CD4-positive, alpha-beta T cell (primary cell): ENCODE measurements around the gene SRBD1. TPM values are rescaled to one million over a fixed set of nuclear protein-coding genes. Genes with fewer than 3 reads are reported as not detected.

Experiments used
- ATAC-seq: fragments of 200-7000 bp; cut with Tn5 transposase; one replicate; pipeline ENCODE4 v1.10.0; 2022; ENCODE audit warnings: mild to moderate bottlenecking; ENCODE audit not compliant: poor library complexity
- CTCF ChIA-PET: fragments of 350-600 bp; sonication (Branson Sonifier 250); formaldehyde crosslinking; loops from one replicate; lab custom pipeline; 2021; ENCODE audit warnings: antibody characterized with exemption, inconsistent platforms; lab: Charles Lee
- POLR2A ChIA-PET: fragments of 350-600 bp; sonication (Branson Sonifier 250); formaldehyde crosslinking; loops from one replicate; lab custom pipeline; 2021; ENCODE audit warnings: antibody characterized with exemption, inconsistent platforms; lab: Charles Lee
- DNase-seq, 14 experiments: peaks; one replicate each; pipeline ENCODE4 v3.0.0-alpha.2; 2013 to 2020; ENCODE audit warnings: mixed read lengths in 2 of 14
- H3K27ac ChIP-seq, 2 donors: one replicate each; pipeline versions ENCODE4 v1.5.1 to v1.7.0; 2013; ENCODE audit warnings: low read length in 2 of 2, low read depth in 1 of 2, mild to moderate bottlenecking in 1 of 2
- H3K27me3 ChIP-seq, 2 experiments: 1 replicate in 1 of 2; 2 replicates in 1 of 2; pipeline versions ENCODE4 v1.6.1 to v1.7.0; 2013; ENCODE audit warnings: low read length in 2 of 2, control low read depth in 1 of 2, mild to moderate bottlenecking in 1 of 2, moderate library complexity in 1 of 2; ENCODE audit not compliant: insufficient read depth in 2 of 2, control insufficient read depth in 1 of 2
- H3K36me3 ChIP-seq: one replicate; pipeline ENCODE4 v1.6.1; 2013; ENCODE audit warnings: low read length, control low read depth; ENCODE audit not compliant: insufficient read depth
- H3K4me1 ChIP-seq: one replicate; pipeline ENCODE4 v1.6.1; 2013; ENCODE audit warnings: low read length, control low read depth; ENCODE audit not compliant: insufficient read depth
- H3K4me3 ChIP-seq: one replicate; pipeline ENCODE4 v1.5.1; 2013; ENCODE audit warnings: mild to moderate bottlenecking, low read length, moderate library complexity
- H3K9me3 ChIP-seq, 2 experiments: 1 replicate in 1 of 2; 2 replicates in 1 of 2; pipeline versions ENCODE4 v1.6.1 to v1.7.0; 2013; ENCODE audit warnings: low read length in 2 of 2, mild to moderate bottlenecking in 2 of 2, control low read depth in 1 of 2, moderate library complexity in 1 of 2; ENCODE audit not compliant: control insufficient read depth in 1 of 2, insufficient read depth in 1 of 2
- H3K27ac Mint-ChIP-seq: one replicate; pipeline ENCODE4 v1.8.0; 2020; ENCODE audit warnings: mixed read lengths
- H3K27me3 Mint-ChIP-seq: one replicate; pipeline ENCODE4 v1.8.0; 2021; ENCODE audit warnings: mixed read lengths
- H3K36me3 Mint-ChIP-seq: one replicate; pipeline ENCODE4 v1.8.0; 2021; ENCODE audit warnings: low read depth, mixed read lengths
- H3K4me1 Mint-ChIP-seq: one replicate; pipeline ENCODE4 v1.8.0; 2021; ENCODE audit warnings: low read depth, mixed read lengths
- H3K4me3 Mint-ChIP-seq: one replicate; pipeline ENCODE4 v1.8.0; 2020; ENCODE audit warnings: mild to moderate bottlenecking, mixed read lengths
- H3K9me3 Mint-ChIP-seq: one replicate; pipeline ENCODE4 v1.8.0; 2020; ENCODE audit warnings: mixed read lengths
- CTCF ChIP-seq: fragments of 200-600 bp; IDR thresholded peaks from one replicate; pipeline ENCODE4 v1.8.0; 2022; ENCODE audit warnings: antibody characterized with exemption, mild to moderate bottlenecking
- intact Hi-C, 2 experiments: fragments of 100-400 bp; cut with DNase I in 1 of 2; cut with micrococcal nuclease in 1 of 2; formaldehyde crosslinking; loops; one replicate each; pipeline versions ENCODE4 v1.15.1 to v1.9.0; 2023 to 2025; cut with DNase I, micrococcal nuclease
- total RNA-seq, 174 experiments: library from RNA in 2 of 174; stranded (reverse) in 2 of 174; gene quantifications; one replicate each; pipeline ENCODE4 v1.2.3 and lab custom pipeline; 2021 to 2026

SRBD1 gene
- total RNA-seq, 2 experiments from 2014 or later, result 14.2 to 16.0 TPM

GRCh38 chr2:45460825-45461224 is 150.2 kb downstream of the SRBD1 start:
- H3K36me3 Mint-ChIP-seq, result peaks cover 39% of the 10 kb centered on the region
- no peak overlapping the region for H3K4me3 Mint-ChIP-seq
- Histone ChIP-seq H3K9me3 (no peaks in the 10 kb centered on the region), H3K4me3 (no peak overlapping the region), H3K36me3 (no peaks in the 10 kb centered on the region), H3K27ac (no peak overlapping the region), H3K4me1 (no peaks in the 10 kb centered on the region), H3K27me3 (no peaks in the 10 kb centered on the region)
- H3K4me1 Mint-ChIP-seq, result peaks cover 4% of the 10 kb centered on the region
- no peak overlapping the region for H3K27ac Mint-ChIP-seq
- no peaks in the 10 kb centered on the region for H3K9me3 Mint-ChIP-seq
- DNase-seq (no peak), ATAC-seq (no peak)
- ChIA-PET CTCF (no interaction called here), POLR2A (no interaction called here)
- no peaks in the 10 kb centered on the region for H3K27me3 Mint-ChIP-seq
- intact Hi-C loops, result no loop called here
- no peak for TF ChIP-seq CTCF

GRCh38 chr2:45459860-45460259 is 151.2 kb downstream of the SRBD1 start:
- DNase-seq (no peak), ATAC-seq (no peak)
- no peaks in the 10 kb centered on the region for H3K36me3 ChIP-seq
- ChIA-PET POLR2A (no interaction called here), CTCF (no interaction called here)
- Mint-ChIP-seq H3K27ac (no peak overlapping the region), H3K4me3 (no peak overlapping the region), H3K27me3 (no peaks in the 10 kb centered on the region), H3K36me3 (peaks cover 39% of the 10 kb centered on the region), H3K9me3 (no peaks in the 10 kb centered on the region), H3K4me1 (peaks cover 4% of the 10 kb centered on the region)
- no peak for TF ChIP-seq CTCF
- no peaks in the 10 kb centered on the region for H3K9me3 ChIP-seq
- intact Hi-C loops, result no loop called here
- H3K4me3 ChIP-seq, result no peak overlapping the region
- H3K4me1 ChIP-seq, result no peaks in the 10 kb centered on the region
- no peaks in the 10 kb centered on the region for H3K27me3 ChIP-seq
- H3K27ac ChIP-seq, result no peak overlapping the region

- no peaks in the 10 kb centered on the region for H3K9me3 ChIP-seq
Measured at GRCh38 chr2:45458909-45459563, 152.0 kb downstream of the SRBD1 start.

More at GRCh38 chr2:45458909-45459563, 152.0 kb downstream of the SRBD1 start:
- Mint-ChIP-seq H3K36me3 (peaks cover 37% of the 10 kb centered on the region), H3K27me3 (no peaks in the 10 kb centered on the region), H3K4me1 (peaks cover 4% of the 10 kb centered on the region), H3K27ac (no peak overlapping the region), H3K4me3 (no peak overlapping the region), H3K9me3 (no peaks in the 10 kb centered on the region)
- ChIA-PET POLR2A (no interaction called here), CTCF (no interaction called here)
- no peaks in the 10 kb centered on the region for H3K27me3 ChIP-seq
- DNase-seq (no peak), ATAC-seq (no peak)
- no peak for TF ChIP-seq CTCF
- no peak overlapping the region for H3K4me3 ChIP-seq
- no peak overlapping the region for H3K27ac ChIP-seq
- no peaks in the 10 kb centered on the region for H3K36me3 ChIP-seq
- no peaks in the 10 kb centered on the region for H3K4me1 ChIP-seq
- intact Hi-C loops, result no loop called here
